Measurements from ENCODE around the gene COL13A1. TPM values are rescaled to one million over a fixed set of nuclear protein-coding genes. Genes with fewer than 3 reads are reported as not detected.

COL13A1 gene
- total RNA-seq, 4 donors from 2014 or later = 0.30 to 2.0 (median 0.86) TPM

- TF ChIP-seq CTCF (IDR thresholded peaks at IDR 0.05) (no peak), EP300 (IDR thresholded peaks at IDR 0.05) (no peak), POLR2A (IDR thresholded peaks at IDR 0.05) (no peak)
- peaks cover 0 to 12% (median 5%) of the 10 kb centered on the region in 4 donors for H3K4me1 ChIP-seq
- WGBS, 2 donors = 64 to 98% methylated on average over 2 of the region's 2 CpGs
- H3K27ac ChIP-seq = no peak overlapping the region
- no peaks in the 10 kb centered on the region for H3K36me3 ChIP-seq
- H3K4me3 ChIP-seq = no peak overlapping the region
- peaks cover 0 to 17% of the 10 kb centered on the region in 2 donors for H3K27me3 ChIP-seq
- DNase-seq (ENCODE audit: low spot score in 2 of 2) = no peak
- H3K9me3 ChIP-seq = no peaks in the 10 kb centered on the region
These were observed 6.0 kb downstream of the COL13A1 start for GRCh38 chr10:69807696-69808095.

- Histone ChIP-seq H3K4me1 (peaks cover 0 to 5% (median 0%) of the 10 kb centered on the region in 4 donors), H3K27me3 (peaks cover 0 to 1% of the 10 kb centered on the region in 2 donors), H3K27ac (no peak overlapping the region), H3K36me3 (no peaks in the 10 kb centered on the region), H3K4me3 (no peak overlapping the region), H3K9me3 (no peaks in the 10 kb centered on the region)
- TF ChIP-seq POLR2A (IDR thresholded peaks at IDR 0.05) (no peak), CTCF (IDR thresholded peaks at IDR 0.05) (no peak), EP300 (IDR thresholded peaks at IDR 0.05) (no peak)
- 96 to 100% methylated on average over 1 of the region's 1 CpG for WGBS, 2 donors
- DNase-seq (ENCODE audit: low spot score in 2 of 2) = no peak
These were observed 7.6 kb downstream of the COL13A1 start for GRCh38 chr10:69809318-69809717.

DNA sequence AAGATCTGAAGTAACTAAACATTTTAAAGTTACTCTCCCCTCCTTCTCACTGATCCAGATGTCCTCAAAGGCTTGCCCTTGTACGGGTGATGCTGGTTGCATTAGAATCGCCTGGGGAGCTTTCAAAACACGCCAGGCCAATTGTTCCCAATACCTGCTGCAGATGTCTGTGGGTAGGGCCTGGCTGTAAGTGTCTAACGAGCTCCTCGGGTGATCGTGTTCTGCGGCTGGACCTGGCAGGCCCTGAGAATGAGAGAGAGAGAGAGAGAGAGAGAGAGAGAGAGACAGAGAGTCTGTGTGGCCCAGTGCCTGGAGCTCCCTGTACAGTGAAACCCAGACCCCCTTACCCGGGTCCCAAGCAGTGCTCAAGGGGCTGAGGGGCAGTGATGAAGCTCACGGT is 8.4 kb downstream of the COL13A1 start:
- 57 to 72% methylated on average over 9 of the region's 9 CpGs for WGBS, 2 donors
- no peaks in the 10 kb centered on the region for H3K9me3 ChIP-seq

GRCh38 chr10:69810675-69811397 is 9.1 kb downstream of the COL13A1 start:
- no peaks in the 10 kb centered on the region for H3K9me3 ChIP-seq
- no peak overlapping the region for H3K4me3 ChIP-seq
- TF ChIP-seq CTCF (IDR thresholded peaks at IDR 0.05) (no peak), POLR2A (IDR thresholded peaks at IDR 0.05) (no peak)
- no peaks in the 10 kb centered on the region for H3K36me3 ChIP-seq
- H3K27ac ChIP-seq = no peak overlapping the region
- 78 to 83% methylated on average over 11 to 12 of the region's 12 CpGs for WGBS, 2 donors
- H3K4me1 ChIP-seq = peaks cover 0 to 5% (median 0%) of the 10 kb centered on the region in 4 donors
- no peaks in the 10 kb centered on the region for H3K27me3 ChIP-seq
- DNase-seq (ENCODE audit: low spot score in 2 of 2) = no peak

More for the DNA sequence above, 8.4 kb downstream of the COL13A1 start:
- Histone ChIP-seq H3K36me3 (no peaks in the 10 kb centered on the region), H3K4me3 (no peak overlapping the region), H3K27ac (no peak overlapping the region), H3K4me1 (peaks cover 0 to 5% (median 0%) of the 10 kb centered on the region in 4 donors), H3K27me3 (no peaks in the 10 kb centered on the region)
- no peak for TF ChIP-seq POLR2A (IDR thresholded peaks at IDR 0.05)
- no peak for TF ChIP-seq EP300 (IDR thresholded peaks at IDR 0.05)
- no peak for TF ChIP-seq CTCF (IDR thresholded peaks at IDR 0.05)
- no peak for DNase-seq (ENCODE audit: low spot score in 2 of 2)

DNA sequence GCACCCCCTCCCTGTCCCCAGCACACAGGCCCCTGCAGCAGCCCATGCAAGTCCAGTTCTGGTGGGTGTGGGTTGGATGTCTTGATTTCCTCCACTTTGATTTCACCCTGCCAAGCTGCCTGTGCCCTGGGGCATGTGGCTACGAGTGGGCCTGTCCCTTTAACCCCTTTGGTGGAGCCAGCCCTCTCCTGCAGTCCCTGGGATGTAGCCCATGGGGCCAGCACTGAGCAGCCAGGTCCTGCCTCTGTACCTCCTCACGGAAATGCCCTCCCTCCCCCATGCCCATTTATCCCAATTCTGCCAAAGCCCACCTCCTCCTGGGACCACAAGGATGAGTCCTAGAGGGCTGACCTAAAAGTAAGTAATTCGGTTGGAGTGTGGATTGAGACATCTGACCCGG is 11.9 kb downstream of the COL13A1 start:
- no peak overlapping the region for H3K4me3 ChIP-seq
- WGBS, 2 donors = 63 to 75% methylated on average over 4 of the region's 4 CpGs
- no peak overlapping the region for H3K27ac ChIP-seq
- H3K27me3 ChIP-seq = no peaks in the 10 kb centered on the region
- H3K9me3 ChIP-seq = no peaks in the 10 kb centered on the region
- H3K4me1 ChIP-seq = peaks cover 0 to 5% (median 0%) of the 10 kb centered on the region in 4 donors
- no peaks in the 10 kb centered on the region for H3K36me3 ChIP-seq
- DNase-seq (ENCODE audit: low spot score in 2 of 2) = no peak
- no peak for TF ChIP-seq EP300 (IDR thresholded peaks at IDR 0.05)
